Measurements from ENCODE around the gene IZUMO4. TPM values are rescaled to one million over a fixed set of nuclear protein-coding genes. Genes with fewer than 3 reads are reported as not detected.
A peak's percentile ranks its signal among the peaks of the same experiment; 100 is the strongest.

Gene IZUMO4, protein sequence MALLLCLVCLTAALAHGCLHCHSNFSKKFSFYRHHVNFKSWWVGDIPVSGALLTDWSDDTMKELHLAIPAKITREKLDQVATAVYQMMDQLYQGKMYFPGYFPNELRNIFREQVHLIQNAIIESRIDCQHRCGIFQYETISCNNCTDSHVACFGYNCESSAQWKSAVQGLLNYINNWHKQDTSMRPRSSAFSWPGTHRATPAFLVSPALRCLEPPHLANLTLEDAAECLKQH
- 2.7 and 5.3 TPM in 2 replicates for total RNA-seq (2014; rRNA removed; shearing (Covaris generic))

DNA sequence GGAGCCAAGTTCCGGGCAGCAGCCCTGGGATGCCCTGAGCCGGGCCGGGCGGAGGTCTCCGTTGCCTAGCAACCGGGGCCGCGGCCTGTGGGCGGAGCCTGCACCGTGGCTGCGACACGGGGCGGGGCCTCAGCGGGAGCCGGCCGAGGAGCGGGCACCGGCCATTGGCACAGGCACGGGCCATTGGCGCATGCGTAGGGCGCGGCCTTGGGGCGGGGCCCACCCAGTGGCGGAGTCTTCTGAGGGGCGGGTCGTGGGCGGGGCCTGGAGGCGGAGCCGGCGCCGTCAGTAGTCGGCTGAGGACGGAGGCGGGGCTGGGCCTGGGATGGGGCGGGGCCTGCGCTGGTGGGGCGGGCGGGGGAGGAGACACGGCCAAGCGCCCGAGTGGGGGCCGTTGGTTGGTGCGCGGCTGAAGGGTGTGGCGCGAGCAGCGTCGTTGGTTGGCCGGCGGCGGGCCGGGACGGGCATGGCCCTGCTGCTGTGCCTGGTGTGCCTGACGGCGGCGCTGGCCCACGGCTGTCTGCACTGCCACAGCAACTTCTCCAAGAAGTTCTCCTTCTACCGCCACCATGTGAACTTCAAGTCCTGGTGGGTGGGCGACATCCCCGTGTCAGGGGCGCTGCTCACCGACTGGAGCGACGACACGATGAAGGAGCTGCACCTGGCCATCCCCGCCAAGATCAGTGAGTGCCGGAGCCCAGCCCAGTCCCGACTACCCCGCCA is at the start of gene IZUMO4:
TSS of gene IZUMO4 (plus strand) at position 436 of the 723 bp plus-strand sequence. CDS start at position 467, 31 bp downstream.
- peak; percentile 94 for DNase-seq (ENCODE audit: low spot score)

DNA sequence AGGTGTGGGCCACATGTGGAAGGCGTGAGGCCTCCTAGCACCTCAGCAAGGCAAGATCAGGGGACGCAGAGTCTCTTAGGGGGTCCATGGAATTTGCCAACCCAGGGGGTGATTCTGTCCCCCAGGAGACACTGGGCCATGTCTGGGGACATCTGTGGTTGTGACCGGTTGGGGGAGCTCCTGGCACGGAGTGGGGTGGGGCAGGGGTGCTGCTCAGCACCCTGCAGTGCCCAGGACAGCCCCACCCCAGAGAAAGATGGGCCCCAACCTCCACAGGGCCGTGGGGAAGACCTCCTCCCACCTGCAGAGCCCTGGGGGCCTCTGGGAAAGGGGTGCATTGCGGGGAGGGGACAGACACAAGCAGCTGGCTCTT is 49.7 kb upstream of the IZUMO4 start:
- no peak for DNase-seq (ENCODE audit: low spot score)

DNA sequence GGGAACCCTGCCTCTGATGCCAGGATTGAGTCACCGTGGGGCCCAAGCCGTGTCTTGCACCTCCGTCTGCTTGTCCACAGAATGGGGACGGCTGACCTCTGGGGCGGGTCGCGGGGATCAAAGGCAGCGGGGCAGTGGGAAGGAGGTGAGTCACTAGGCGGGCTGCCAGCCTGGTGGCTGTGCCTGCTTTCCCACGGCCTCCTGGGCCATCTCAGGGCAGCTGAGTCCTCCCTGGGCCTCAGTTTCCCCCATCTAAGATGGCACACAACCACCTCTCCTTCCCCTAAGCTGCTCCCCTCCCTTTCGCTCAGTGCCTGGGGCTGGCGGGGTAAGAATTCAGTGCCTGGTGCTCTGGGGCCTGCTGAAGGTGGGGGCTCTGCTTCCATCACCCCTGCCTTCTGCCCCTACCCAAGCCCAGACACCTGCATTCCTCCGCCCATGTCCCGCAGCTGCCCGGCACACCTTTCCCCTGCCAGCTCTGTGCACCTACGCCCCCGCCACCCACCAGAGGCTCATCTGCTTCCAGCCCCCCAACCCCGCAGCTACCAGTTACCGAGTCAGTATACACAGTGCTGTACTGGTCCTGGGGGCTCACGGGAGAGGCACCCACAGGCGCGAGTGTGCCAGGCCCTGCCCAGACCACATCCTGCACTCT is 49.1 kb upstream of the IZUMO4 start:
- DNase-seq (ENCODE audit: low spot score) = peak; percentile 65

DNA sequence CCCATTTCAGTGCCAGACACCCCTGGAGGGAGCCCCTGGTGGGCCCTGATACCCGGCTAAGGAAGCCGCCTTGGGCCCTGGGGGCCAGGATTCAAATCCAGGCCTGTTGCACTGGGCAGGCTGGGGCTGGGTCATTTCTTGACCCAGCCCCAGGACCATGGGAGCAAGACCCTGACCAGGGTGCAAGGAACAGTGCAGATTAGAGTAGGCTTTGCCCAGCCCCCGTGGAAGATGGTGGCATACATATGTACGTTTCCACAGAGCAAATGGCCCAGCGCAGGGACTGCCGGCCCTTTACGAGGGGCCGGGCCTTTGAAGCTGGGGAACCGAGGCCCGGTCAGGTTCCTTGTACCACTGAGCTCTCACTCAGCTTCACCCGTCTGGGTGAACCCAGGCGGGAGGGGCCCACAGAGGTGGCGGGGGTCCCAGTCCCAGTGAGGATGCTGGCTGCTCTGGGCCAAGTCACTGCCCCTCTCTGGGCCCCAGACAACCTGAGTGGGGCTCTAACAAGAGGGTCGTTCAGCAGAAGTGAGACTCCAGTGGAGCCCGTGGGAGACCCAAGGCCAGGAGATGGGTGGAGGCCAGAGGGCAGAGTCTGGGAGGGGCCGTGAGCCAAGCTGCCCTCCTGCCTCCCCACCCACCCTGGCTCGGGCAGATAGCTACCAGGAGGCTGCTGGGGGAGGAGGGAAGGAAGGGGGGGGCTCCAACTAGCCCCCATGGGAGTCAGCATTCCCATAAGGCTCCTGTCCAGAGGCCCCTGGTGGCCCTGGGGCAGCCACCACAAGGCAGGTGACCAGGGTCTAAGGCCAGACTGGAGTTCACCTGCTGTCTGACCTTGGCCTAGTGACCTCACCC is 48.4 kb upstream of the IZUMO4 start:
- DNase-seq (ENCODE audit: low spot score) = no peak

DNA sequence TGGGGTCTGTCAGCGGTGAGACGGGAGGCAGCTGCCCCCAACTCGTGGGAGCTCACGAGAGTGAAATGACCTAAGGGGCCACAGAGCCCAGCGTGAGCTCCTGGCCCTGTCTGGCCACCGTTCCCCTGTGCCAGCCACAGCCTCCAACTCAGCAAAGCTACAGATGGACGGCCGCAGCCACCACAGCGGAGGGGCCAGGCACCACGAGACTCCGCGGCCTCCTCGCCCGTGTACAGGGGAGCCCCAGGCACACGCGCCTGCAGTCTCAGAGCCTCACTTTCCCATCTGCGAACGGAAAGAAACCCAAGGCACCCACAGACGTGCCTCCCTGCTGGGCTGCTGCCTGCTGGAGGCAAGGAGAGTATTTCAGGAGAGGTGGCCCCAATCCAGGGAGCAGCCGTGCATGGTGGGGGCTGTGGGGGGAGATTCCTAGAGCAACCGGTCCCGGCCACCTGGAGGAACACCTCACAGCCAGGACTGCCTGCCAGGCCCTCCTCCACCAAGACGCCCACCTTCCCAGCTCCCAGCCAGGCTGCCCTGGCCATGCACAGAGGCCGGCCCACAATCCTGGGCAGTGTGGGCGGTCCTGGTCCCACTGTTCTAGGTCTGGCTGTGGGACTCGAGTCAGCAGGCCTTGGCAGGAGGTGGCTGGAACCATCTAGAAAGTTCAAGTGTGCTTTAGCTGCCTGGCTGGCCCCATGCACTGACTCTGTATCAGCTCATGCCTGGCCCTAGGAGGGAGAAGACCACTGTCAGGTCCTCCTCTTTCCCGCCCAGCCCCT is 47.6 kb upstream of the IZUMO4 start:
- peak; percentile 28 for DNase-seq (ENCODE audit: low spot score)

DNA sequence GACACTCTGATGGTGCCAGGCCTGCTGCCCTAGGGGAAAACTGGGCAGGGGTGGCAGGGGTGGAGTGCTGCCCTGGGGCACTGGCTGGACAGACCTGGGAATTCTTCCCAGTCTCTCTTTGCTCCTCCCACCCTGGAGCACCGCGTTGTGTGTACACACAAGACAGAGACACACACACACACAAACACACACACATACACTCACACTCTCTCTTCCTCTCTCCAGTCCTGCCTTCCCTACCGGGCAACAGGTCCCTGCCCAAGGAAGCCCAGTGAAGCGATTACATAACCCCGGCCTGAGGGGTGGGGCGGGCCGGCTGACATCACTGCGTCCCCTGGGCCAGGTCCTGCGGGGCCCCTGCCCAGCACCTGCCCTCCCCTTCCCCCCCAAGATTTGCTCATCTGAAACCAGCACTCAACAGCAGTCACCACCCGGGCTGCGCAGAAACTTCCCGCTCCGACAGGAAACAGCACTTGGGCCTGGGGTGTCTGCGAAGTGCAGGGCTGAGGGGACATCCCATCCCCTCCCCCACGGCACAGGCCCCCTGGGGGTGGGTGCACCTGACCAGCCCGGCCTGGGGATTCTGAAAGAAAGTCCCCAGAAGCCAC is 46.9 kb upstream of the IZUMO4 start:
- peak; percentile 79 for DNase-seq (ENCODE audit: low spot score)

DNA sequence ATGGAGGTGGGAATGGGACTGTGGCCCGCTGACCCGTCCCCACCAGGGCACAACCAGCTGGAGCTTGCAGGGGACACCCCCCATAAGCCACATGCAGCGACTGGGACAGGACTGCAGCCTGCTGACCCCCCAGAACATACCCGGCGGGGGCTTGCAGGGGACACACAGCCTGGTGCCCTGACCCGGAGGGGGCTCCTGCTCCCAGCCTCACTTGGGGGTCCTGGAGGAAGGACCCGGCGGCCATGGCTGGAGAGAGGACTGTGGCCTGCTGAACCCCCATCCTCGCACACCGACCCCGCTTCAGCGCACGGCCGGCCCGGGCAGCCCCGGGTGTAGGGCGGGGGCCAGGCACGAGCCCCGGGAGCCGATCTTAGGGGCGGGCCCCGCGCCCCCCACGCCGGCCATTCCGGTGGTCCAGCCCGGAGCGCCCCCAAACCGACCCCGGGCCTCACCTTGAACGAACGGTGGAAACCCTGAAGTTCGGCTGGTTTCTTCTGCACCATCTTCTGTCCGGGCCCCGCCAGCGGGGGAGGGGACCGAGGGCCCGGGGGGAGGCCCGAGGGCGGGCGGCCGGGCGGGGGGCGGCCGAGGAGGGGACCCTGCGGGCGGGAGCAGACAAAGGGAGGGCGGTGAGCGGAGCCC is 46.2 kb upstream of the IZUMO4 start:
- no peak for DNase-seq (ENCODE audit: low spot score)

DNA sequence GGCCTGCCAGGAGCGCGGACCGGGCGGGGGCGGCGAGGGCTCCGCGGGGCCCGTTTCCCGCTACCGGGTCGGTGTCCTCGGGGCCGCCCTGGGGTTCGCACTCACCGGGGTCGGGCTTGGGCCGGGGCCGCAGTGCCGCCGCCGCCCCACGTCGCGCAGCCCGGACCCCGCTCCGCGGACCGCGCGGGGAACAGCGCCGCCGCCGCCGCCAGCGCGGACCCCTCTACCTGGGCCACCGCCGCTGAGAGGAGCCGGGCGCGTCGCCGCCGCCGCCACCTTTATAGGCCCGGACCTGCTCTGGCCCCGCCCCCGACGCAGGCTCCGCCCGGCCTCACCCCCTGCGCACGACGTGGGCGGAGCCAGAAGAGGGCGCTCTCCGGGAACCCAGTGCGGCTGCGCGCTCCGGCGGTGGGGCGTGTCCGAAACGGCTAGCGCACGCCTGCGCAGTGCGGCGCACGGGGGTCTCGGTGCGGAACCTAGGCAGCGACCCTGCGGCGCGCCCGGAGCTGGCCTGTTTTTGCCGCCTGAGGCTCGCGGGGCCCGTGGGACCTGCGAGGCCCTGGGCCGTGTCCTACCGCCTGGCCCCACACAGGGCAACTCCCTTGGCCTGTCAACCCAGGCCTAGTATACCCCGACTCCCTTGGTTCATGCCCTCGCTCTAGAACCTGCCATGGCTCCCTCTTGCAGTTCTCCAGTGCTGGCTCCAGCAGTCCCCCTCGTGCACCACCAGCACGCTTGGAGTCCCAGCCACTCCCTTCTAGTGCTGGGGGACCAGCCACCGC is 45.5 kb upstream of the IZUMO4 start, which contains the start of gene MKNK2:
TSS of gene MKNK2 (minus strand) at position 254 of the 782 bp plus-strand sequence. CDS start 393 bp downstream, outside the sequence.
- DNase-seq (ENCODE audit: low spot score) = peak; percentile 81

DNA sequence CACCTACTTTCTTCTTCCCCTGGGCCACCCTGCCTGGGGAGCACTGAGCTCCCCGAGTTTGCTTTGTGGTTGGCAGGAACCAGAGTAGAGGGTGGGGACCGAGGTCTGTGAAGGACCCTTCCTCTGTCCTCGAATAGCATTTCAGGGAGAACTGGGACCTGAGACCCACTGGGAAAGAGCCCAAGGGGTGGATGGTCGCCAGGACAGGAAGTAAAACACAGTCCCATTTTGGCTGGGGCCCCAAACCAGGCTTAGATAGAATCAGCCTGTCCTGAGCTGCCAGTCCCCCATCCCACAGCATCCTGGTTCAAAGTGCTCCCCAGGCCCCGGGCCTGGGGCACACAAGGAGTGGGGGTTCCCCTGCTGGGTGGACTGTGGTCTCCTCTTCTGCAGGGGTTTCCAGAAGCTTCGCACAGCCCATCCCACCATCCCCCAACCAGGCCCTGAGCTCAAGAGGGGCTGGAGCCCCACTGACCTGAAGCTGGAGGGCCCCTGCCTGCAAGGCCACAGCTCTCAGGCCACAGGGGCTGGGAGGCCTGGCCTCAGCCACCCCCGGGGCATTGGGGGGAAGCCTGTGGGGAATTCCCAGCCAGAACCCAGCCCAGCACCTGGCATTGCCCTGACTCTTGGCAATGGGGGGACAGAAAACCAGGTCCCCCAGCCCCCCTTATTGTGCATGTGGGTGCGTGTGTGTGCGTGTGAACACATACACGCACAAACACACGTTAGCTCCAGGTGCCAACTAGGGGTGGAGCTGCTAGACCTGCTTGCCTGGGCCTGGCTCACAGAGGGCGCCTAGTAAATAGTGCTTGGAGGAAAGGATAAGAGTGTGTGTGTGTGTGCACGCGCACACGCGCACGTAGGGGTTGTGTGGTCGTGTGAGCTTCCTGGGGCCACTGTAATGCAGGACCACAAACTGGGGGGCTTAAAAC is 44.7 kb upstream of the IZUMO4 start:
- DNase-seq (ENCODE audit: low spot score) = peak; percentile 52

DNA sequence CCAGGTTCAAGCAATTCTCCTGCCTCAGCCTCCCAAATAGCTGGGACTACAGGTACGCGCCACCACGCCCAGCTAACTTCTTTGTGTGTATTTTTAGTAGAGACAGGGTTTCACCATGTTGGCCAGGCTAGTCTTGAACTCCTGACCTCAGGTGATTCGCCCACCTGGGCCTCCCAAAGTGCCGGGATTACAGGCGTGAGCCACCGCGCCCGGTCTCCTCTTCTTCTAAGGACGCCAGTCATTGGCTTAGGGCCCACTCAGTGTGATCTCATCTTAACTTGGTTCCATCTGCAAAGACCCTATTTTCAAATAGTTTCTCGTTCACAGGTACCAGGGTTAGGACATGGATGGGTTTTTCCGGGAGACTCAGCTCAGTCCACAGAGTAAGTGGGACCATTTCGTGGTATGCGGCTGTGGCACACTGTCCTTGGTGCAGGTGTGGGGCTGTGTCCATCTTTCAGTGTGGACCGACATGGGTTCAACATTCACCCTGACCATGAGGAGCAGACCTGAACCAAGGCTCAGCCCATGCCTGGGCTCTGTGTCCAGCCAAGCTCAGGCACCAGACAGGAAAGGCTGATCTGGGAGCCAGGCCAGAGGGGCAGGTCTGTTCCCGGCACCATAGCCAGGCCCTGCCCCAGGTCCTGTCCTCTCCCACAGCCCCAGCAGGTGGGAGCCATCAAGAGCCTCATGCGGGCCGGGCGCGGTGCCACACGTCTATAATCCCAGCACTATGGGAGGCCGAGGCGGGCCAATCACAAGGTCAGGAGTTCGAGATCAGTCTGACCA is 42.9 kb upstream of the IZUMO4 start:
- no peak for DNase-seq (ENCODE audit: low spot score)

DNA sequence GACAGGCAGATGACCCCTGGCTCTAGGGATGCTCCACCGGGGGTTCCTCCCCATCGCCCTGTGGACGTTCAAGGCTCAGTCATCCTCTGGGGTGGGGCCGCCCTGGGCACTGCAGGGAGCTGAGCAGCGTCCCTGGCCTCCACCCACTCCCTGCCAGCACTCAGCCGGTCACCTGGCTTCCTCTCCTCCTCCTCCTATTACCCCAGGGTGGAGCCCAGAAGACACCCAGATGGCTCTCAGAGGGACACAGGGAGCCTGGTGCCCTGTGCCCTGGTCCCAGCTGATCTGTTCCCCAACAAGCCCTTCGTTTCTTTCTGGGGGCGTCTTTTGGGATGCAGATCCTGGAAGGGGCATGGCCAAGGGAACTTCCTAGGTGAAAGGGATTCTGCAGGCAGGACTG is 42.0 kb upstream of the IZUMO4 start:
- DNase-seq (ENCODE audit: low spot score) = peak; percentile 47

DNA sequence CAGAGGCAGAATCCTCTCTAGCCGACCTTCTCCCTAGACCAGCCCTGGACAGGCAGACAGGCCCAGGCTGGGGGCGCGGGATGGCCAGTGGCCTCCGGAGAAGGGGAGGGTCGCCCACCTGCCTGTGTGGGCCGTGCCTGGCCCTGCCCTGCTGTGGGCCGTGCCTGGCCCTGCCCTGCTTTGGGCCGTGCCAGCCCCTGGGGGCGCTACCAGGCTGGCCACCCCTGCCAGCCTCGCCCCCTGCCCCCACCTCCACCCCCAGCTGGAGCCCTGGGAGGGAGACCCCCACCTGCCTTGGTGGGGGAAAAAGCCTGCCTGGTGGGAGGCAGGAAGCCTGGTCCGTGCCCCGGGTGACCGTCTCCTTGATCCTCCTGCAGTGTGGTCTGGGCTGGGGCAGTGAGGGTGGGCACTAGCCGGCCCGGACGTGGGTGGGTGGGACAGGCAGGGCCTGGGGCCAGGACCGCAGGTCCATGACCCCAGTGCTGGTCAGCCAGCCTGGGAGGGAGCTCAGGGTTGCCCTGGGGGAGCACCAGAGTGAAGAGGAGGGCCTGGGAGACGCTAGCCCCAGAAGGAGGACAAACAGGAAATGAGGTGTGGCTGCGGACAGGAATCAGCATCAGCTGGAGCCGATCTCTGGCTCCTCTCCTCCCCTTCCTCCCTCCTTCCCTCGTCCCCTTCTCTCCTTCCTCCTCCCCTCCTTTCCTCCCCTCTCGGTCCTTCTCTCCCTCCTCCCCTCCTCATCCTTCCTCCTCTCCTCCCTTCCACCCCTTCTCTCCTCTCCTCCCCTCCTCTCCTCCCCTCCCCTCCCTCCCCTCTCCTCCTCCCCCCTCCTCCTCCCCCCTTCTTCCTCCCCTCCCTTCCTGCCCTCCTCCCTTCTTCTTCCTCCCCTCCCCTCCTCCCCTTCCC is 40.5 kb upstream of the IZUMO4 start:
- peak; percentile 42 for DNase-seq (ENCODE audit: low spot score)

DNA sequence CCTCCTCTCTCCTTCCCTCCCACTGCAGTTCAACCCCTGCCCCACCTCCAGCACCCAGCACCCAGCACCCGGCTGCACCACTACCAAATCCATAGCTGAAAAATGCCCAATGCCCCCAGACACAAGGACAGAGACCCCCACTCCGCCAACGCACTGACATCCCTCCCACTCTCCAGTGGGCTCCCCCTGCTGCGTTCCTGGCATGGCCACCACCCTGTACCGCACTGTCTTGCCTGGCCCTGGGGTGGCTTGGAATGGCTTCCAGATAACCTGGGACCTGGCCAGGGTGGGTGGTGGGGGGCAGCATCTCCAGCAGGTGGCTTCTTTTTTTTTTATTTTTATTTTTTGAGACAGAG is 39.9 kb upstream of the IZUMO4 start:
- no peak for DNase-seq (ENCODE audit: low spot score)

DNA sequence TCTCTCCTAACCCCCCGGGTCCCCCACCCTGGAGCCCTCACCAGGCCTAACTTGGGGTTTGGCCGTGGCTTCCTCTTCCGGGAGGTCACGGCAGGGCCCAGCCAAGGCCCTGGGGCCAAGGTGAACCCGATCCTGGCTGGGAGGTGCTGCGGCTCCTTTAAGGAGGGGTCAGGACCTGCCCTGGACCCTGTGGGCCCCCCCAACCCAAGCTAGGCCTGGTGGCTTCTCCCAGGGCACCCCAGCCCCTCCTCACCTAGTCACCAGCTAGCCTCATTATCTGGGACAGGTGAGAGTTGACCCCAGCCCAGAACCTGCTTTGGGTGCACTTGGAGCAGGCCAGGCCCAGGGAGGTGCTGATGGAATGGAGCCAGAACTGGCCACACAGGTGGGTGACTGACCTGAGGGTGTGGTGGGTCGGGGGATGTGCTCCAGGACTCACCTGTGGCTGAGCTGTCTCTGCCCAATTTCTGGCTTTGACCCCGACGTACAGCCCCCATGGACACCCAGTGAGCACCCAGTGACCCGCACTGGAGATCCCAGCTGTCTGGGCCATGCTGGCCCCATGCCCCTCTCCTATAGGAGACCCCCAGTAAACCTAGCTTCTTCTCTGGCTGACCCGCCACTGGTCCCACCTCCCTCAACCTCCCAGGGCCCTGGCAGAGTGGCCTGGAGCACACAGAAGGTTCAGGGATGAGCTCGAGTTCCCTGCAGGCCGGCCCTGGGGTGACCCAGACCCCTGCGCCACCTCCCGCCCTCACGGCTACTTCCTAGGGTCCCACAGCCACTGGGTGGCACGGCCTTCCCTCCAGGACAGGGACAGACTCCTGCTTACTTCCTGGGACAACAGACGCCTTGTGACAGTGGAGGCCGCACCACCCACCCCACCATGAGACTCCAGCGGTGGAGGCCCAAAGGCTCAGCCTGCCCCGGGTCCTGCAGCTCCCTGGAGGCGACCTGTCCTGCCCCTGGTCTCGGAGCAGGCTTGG is 38.9 kb upstream of the IZUMO4 start:
- no peak for DNase-seq (ENCODE audit: low spot score)
